Astrocyte (in vitro differentiated cells and primary cell): ENCODE measurements around the gene SCUBE1. TPM values are rescaled to one million over a fixed set of nuclear protein-coding genes. Genes with fewer than 3 reads are reported as not detected.

Experiments used
- DNase-seq: peaks from one replicate; pipeline ENCODE4 v3.0.0-alpha.2; 2010; ENCODE audit warnings: low read depth
- FAIRE-seq: peaks from 2 replicates; lab custom pipeline; 2011; peaks lifted over from hg19 to GRCh38; lab: Jason Lieb, UNC
- H2AFZ ChIP-seq: 2 replicates; pipeline ENCODE4 v1.6.0; 2012; ENCODE audit warnings: low read depth, low read length, inconsistent platforms
- H3K27ac ChIP-seq: 2 replicates; pipeline ENCODE4 v1.5.1; 2011; ENCODE audit warnings: low read depth, low read length, inconsistent platforms
- H3K27me3 ChIP-seq: 2 replicates; pipeline ENCODE4 v1.6.0; 2011; ENCODE audit warnings: low read length, inconsistent platforms; ENCODE audit not compliant: insufficient read depth
- H3K36me3 ChIP-seq: 2 replicates; pipeline ENCODE4 v1.5.1; 2011; ENCODE audit warnings: low read length, inconsistent platforms; ENCODE audit not compliant: insufficient read depth
- H3K4me1 ChIP-seq: 2 replicates; pipeline ENCODE4 v1.5.1; 2011; ENCODE audit warnings: low read length, inconsistent platforms; ENCODE audit not compliant: insufficient read depth
- H3K4me2 ChIP-seq: 2 replicates; pipeline ENCODE4 v1.6.0; 2012; ENCODE audit warnings: low read length, inconsistent platforms
- H3K4me3 ChIP-seq: 2 replicates; pipeline ENCODE4 v1.5.1; 2011; ENCODE audit warnings: low read depth, mild to moderate bottlenecking, low read length, inconsistent platforms; ENCODE audit not compliant: insufficient read depth
- H3K79me2 ChIP-seq: 2 replicates; pipeline ENCODE4 v1.6.0; 2012; ENCODE audit warnings: mild to moderate bottlenecking, low read length, inconsistent platforms; ENCODE audit not compliant: insufficient read depth
- H3K9ac ChIP-seq: 2 replicates; pipeline ENCODE4 v1.6.0; 2012; ENCODE audit warnings: mild to moderate bottlenecking, low read length, inconsistent platforms
- H3K9me3 ChIP-seq: 2 replicates; pipeline ENCODE4 v1.5.1; 2012; ENCODE audit warnings: low read depth, mild to moderate bottlenecking, low read length, inconsistent platforms; ENCODE audit not compliant: insufficient read depth
- H4K20me1 ChIP-seq: 2 replicates; pipeline ENCODE4 v1.6.0; 2012; ENCODE audit warnings: low read length, inconsistent platforms; ENCODE audit not compliant: insufficient read depth
- H3K27ac Mint-ChIP-seq: one replicate; pipeline ENCODE4 v1.8.0; 2021; ENCODE audit warnings: mild to moderate bottlenecking, mixed read lengths; ENCODE audit not compliant: unreplicated experiment
- H3K27me3 Mint-ChIP-seq: one replicate; pipeline ENCODE4 v1.8.0; 2021; ENCODE audit warnings: low read depth, mixed read lengths; ENCODE audit not compliant: unreplicated experiment
- H3K36me3 Mint-ChIP-seq: one replicate; pipeline ENCODE4 v1.8.0; 2021; ENCODE audit warnings: low read depth, mixed read lengths; ENCODE audit not compliant: unreplicated experiment
- H3K4me1 Mint-ChIP-seq: one replicate; pipeline ENCODE4 v1.8.0; 2021; ENCODE audit warnings: low read depth, mixed read lengths; ENCODE audit not compliant: unreplicated experiment
- H3K4me3 Mint-ChIP-seq: one replicate; pipeline ENCODE4 v1.8.0; 2021; ENCODE audit warnings: mild to moderate bottlenecking, moderate library complexity, mixed read lengths; ENCODE audit not compliant: unreplicated experiment
- H3K9me3 Mint-ChIP-seq: one replicate; pipeline ENCODE4 v1.8.0; 2021; ENCODE audit warnings: mild to moderate bottlenecking, mixed read lengths; ENCODE audit not compliant: unreplicated experiment
- EZH2 ChIP-seq: IDR thresholded peaks from 2 replicates; pipeline ENCODE4 v1.6.1; 2012; ENCODE audit warnings: mild to moderate bottlenecking, low read length, inconsistent platforms; ENCODE audit not compliant: insufficient read depth
- total RNA-seq: library from RNA; stranded (reverse); gene quantifications from 2 replicates; pipeline ENCODE4 v1.2.1, GENCODE V29; 2021
- TF ChIP-seq, protein P1 (sequence below): IDR thresholded peaks from 2 replicates; pipeline ENCODE4 v1.5.1; 2011; ENCODE audit warnings: low read depth, mild to moderate bottlenecking, inconsistent platforms, low read length, moderate library complexity; ENCODE audit not compliant: insufficient read depth

The SCUBE1 gene
- total RNA-seq, 1 donor from 2014 or later, result 0.07 TPM

GRCh38 chr22:43168471-43169309, 174.5 kb downstream of the SCUBE1 start:
- H3K4me1 ChIP-seq, result peaks cover 8% of the 10 kb centered on the region
- TF ChIP-seq, protein P1, sequence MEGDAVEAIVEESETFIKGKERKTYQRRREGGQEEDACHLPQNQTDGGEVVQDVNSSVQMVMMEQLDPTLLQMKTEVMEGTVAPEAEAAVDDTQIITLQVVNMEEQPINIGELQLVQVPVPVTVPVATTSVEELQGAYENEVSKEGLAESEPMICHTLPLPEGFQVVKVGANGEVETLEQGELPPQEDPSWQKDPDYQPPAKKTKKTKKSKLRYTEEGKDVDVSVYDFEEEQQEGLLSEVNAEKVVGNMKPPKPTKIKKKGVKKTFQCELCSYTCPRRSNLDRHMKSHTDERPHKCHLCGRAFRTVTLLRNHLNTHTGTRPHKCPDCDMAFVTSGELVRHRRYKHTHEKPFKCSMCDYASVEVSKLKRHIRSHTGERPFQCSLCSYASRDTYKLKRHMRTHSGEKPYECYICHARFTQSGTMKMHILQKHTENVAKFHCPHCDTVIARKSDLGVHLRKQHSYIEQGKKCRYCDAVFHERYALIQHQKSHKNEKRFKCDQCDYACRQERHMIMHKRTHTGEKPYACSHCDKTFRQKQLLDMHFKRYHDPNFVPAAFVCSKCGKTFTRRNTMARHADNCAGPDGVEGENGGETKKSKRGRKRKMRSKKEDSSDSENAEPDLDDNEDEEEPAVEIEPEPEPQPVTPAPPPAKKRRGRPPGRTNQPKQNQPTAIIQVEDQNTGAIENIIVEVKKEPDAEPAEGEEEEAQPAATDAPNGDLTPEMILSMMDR, result no peak
- no peak for TF ChIP-seq EZH2
- Mint-ChIP-seq H3K36me3 (peaks cover 5% of the 10 kb centered on the region), H3K4me1 (peaks cover 7% of the 10 kb centered on the region), H3K27ac (peak overlapping the region; percentile 41), H3K9me3 (no peaks in the 10 kb centered on the region), H3K27me3 (no peaks in the 10 kb centered on the region), H3K4me3 (no peak overlapping the region)
- H3K27me3 ChIP-seq, result no peaks in the 10 kb centered on the region
- no peak overlapping the region for H2AFZ ChIP-seq
- DNase-seq, result no peak
- no peak for FAIRE-seq
- H3K4me2 ChIP-seq, result no peak overlapping the region
- H3K9ac ChIP-seq, result no peak overlapping the region
- H4K20me1 ChIP-seq, result peaks cover 16% of the 10 kb centered on the region
- H3K9me3 ChIP-seq, result no peaks in the 10 kb centered on the region
- H3K36me3 ChIP-seq, result no peaks in the 10 kb centered on the region
- H3K27ac ChIP-seq, result no peak overlapping the region
- no peaks in the 10 kb centered on the region for H3K79me2 ChIP-seq
- no peak overlapping the region for H3K4me3 ChIP-seq

- H3K4me1 Mint-ChIP-seq, result peaks cover 7% of the 10 kb centered on the region
- Histone ChIP-seq H3K27ac (no peak overlapping the region), H3K27me3 (no peaks in the 10 kb centered on the region), H3K9ac (no peak overlapping the region), H3K36me3 (no peaks in the 10 kb centered on the region), H3K4me1 (peaks cover 8% of the 10 kb centered on the region), H3K79me2 (no peaks in the 10 kb centered on the region), H3K4me2 (no peak overlapping the region), H3K9me3 (no peaks in the 10 kb centered on the region), H3K4me3 (no peak overlapping the region), H4K20me1 (peaks cover 25% of the 10 kb centered on the region), H2AFZ (no peak overlapping the region)
- H3K27ac Mint-ChIP-seq, result no peak overlapping the region
- H3K9me3 Mint-ChIP-seq, result no peaks in the 10 kb centered on the region
- DNase-seq (no peak), FAIRE-seq (no peak)
- peaks cover 5% of the 10 kb centered on the region for H3K36me3 Mint-ChIP-seq
- TF ChIP-seq EZH2, result no peak
- TF ChIP-seq, protein P1, result no peak
- no peak overlapping the region for H3K4me3 Mint-ChIP-seq
- H3K27me3 Mint-ChIP-seq, result no peaks in the 10 kb centered on the region
Measured at GRCh38 chr22:43167001-43167589, 176.1 kb downstream of the SCUBE1 start.
